Osteoblast (primary cell): Measurements from ENCODE around the gene SUPT6H. TPM values are rescaled to one million over a fixed set of nuclear protein-coding genes. Genes with fewer than 3 reads are reported as not detected.

Source experiments
- DNase-seq: peaks from one replicate; pipeline ENCODE4 v3.0.0; 2011; ENCODE audit warnings: low spot score, mixed read lengths; ENCODE audit not compliant: insufficient read length; ENCODE audit errors: missing footprints
- H2AFZ ChIP-seq: 2 replicates; pipeline ENCODE4 v1.6.0; 2011; ENCODE audit warnings: mild to moderate bottlenecking, low read length
- H3K27ac ChIP-seq: 2 replicates; pipeline ENCODE4 v1.5.1; 2011; ENCODE audit warnings: mild to moderate bottlenecking, low read depth, low read length, moderate library complexity
- H3K27me3 ChIP-seq: 2 replicates; pipeline ENCODE4 v1.6.0; 2012; ENCODE audit warnings: mild to moderate bottlenecking, control low read depth, inconsistent platforms, low read length, moderate library complexity; ENCODE audit not compliant: insufficient read depth
- H3K36me3 ChIP-seq: 2 replicates; pipeline ENCODE4 v1.5.1; 2011; ENCODE audit warnings: mild to moderate bottlenecking, low read length, control low read depth, moderate library complexity; ENCODE audit not compliant: insufficient read depth
- H3K4me1 ChIP-seq: 2 replicates; pipeline ENCODE4 v1.5.1; 2011; ENCODE audit warnings: mild to moderate bottlenecking, low read length, control low read depth, moderate library complexity; ENCODE audit not compliant: insufficient read depth
- H3K4me2 ChIP-seq: 2 replicates; pipeline ENCODE4 v1.6.0; 2011; ENCODE audit warnings: mild to moderate bottlenecking, low read length; ENCODE audit not compliant: insufficient read depth
- H3K4me3 ChIP-seq: fragments of 200-600 bp; sonication (generic); 3 replicates; pipeline ENCODE4 v1.5.1; 2012; ENCODE audit warnings: mild to moderate bottlenecking, low read length, inconsistent platforms; ENCODE audit not compliant: insufficient read depth
- H3K79me2 ChIP-seq: 2 replicates; pipeline ENCODE4 v1.6.0; 2012; ENCODE audit warnings: mild to moderate bottlenecking, low read length, control low read depth, inconsistent platforms; ENCODE audit not compliant: insufficient read depth
- H3K9me3 ChIP-seq: 2 replicates; pipeline ENCODE4 v1.5.1; 2011; ENCODE audit warnings: low read depth, low read length, control low read depth
- H4K20me1 ChIP-seq: 2 replicates; pipeline ENCODE4 v1.6.0; 2012; ENCODE audit warnings: mild to moderate bottlenecking, low read length, control low read depth; ENCODE audit not compliant: insufficient read depth
- total RNA-seq: library from RNA; depleted of rRNA; stranded (reverse); fragments of >200 nt; gene quantifications from 2 replicates; pipeline ENCODE4 v1.2.3, GENCODE V29; 2012
- TF ChIP-seq, protein P1 (sequence below): IDR thresholded peaks from 2 replicates; pipeline ENCODE4 v1.5.1; 2011; ENCODE audit warnings: mild to moderate bottlenecking, low read depth, low read length, moderate library complexity; ENCODE audit errors: extremely low read depth

SUPT6H gene
- total RNA-seq, 1 donor, result 47.4 TPM

DNA sequence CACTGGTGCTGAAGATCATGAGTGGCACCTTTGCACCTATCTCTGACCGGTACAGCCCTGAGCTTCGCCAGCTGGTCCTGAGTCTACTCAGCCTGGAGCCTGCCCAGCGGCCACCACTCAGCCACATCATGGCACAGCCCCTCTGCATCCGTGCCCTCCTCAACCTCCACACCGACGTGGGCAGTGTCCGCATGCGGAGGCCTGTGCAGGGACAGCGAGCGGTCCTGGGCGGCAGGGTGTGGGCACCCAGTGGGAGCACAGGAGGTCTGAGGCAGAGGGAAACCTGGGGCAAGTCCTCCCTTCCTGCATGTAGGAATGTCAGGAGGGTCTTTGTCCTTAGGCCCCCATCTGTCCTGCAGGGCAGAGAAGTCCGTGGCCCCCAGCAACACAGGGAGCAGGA, 75.3 kb downstream of the SUPT6H start:
- H3K4me3 ChIP-seq, result no peak overlapping the region
- H3K27ac ChIP-seq, result no peak overlapping the region
- H3K4me1 ChIP-seq, result no peaks in the 10 kb centered on the region
- no peaks in the 10 kb centered on the region for H3K36me3 ChIP-seq
- H2AFZ ChIP-seq, result no peak overlapping the region
- TF ChIP-seq, protein P1, sequence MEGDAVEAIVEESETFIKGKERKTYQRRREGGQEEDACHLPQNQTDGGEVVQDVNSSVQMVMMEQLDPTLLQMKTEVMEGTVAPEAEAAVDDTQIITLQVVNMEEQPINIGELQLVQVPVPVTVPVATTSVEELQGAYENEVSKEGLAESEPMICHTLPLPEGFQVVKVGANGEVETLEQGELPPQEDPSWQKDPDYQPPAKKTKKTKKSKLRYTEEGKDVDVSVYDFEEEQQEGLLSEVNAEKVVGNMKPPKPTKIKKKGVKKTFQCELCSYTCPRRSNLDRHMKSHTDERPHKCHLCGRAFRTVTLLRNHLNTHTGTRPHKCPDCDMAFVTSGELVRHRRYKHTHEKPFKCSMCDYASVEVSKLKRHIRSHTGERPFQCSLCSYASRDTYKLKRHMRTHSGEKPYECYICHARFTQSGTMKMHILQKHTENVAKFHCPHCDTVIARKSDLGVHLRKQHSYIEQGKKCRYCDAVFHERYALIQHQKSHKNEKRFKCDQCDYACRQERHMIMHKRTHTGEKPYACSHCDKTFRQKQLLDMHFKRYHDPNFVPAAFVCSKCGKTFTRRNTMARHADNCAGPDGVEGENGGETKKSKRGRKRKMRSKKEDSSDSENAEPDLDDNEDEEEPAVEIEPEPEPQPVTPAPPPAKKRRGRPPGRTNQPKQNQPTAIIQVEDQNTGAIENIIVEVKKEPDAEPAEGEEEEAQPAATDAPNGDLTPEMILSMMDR, result no peak
- H3K79me2 ChIP-seq, result no peaks in the 10 kb centered on the region
- no peaks in the 10 kb centered on the region for H3K9me3 ChIP-seq
- no peaks in the 10 kb centered on the region for H3K27me3 ChIP-seq
- peak; percentile 47 for DNase-seq
- no peak overlapping the region for H3K4me2 ChIP-seq
- no peaks in the 10 kb centered on the region for H4K20me1 ChIP-seq

DNA sequence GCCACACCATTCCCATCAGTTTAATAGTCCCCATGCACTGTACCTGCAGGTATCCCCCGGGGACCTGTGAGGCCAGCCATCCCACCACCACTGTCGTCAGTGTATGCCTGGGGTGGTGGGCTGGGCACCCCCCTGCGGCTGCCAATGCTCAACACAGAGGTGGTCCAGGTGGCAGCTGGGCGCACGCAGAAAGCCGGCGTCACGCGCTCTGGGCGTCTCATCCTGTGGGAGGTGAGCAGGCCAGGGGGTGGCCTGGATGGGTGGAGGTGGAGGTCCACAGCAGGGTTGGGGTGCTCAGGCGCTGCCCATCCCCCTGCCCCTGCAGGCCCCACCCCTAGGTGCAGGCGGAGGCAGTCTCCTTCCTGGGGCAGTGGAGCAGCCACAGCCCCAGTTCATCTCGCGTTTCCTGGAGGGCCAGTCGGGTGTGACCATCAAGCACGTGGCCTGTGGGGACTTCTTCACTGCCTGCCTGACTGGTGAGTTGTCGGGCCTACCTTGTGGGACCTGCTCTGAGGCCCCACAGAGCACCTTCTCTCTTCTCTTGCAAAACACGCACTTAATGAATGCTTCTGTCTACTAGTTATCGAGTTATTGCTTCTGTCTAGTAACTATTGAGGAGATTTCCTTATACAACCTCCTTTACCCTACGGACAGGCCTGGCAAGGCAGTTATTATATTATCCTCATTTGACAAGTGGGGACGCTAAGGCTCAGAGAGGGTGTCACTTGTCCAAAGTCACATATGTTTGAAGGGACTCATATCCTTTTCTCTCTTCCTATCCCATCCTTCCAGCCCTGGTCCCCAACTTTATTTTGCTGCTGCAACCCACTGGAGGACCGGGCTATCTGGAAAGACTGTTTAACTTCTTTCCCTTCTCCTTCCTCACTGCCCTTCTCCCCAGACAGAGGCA, 76.0 kb downstream of the SUPT6H start:
- Histone ChIP-seq H3K36me3 (no peaks in the 10 kb centered on the region), H3K79me2 (no peaks in the 10 kb centered on the region), H3K9me3 (no peaks in the 10 kb centered on the region), H4K20me1 (no peaks in the 10 kb centered on the region), H3K4me2 (no peak overlapping the region), H3K27ac (no peak overlapping the region), H3K27me3 (no peaks in the 10 kb centered on the region), H2AFZ (no peak overlapping the region), H3K4me1 (peaks cover 7% of the 10 kb centered on the region), H3K4me3 (no peak overlapping the region)
- TF ChIP-seq, protein P1, result no peak
- DNase-seq, result peak; percentile 37

DNA sequence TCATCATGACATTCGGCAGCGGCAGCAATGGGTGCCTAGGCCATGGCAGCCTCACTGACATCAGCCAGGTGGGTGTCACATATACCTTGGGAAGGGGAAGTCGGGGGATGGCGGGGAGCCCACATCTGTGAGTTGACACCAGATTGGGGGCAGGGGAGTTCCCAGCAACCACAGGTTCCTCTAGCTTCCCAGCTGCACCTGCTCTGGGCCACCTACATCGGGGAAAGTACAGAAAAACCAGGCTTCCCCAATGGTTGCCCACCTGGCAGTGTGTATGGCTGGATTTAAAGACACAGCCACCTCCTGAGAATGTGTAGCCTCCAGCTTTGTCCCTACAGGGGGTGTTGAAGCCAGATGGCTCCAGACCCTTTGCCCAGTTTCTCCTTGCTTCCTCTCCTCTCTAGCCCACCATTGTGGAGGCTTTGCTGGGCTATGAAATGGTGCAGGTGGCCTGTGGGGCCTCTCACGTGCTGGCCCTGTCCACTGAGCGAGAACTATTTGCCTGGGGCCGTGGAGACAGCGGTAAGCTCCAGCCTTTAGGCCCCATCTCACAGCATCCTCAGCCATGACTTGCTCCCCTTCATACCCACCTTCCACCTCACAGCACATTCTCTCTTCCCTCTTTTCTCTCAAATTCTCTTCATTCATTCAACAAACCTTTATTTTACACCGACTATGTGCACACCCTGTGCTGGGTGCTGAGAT, 76.8 kb downstream of the SUPT6H start:
- H4K20me1 ChIP-seq, result no peaks in the 10 kb centered on the region
- H3K27ac ChIP-seq, result no peak overlapping the region
- no peaks in the 10 kb centered on the region for H3K79me2 ChIP-seq
- H2AFZ ChIP-seq, result no peak overlapping the region
- DNase-seq, result peak; percentile 58
- no peak overlapping the region for H3K4me2 ChIP-seq
- no peak overlapping the region for H3K4me3 ChIP-seq
- H3K27me3 ChIP-seq, result no peaks in the 10 kb centered on the region
- no peaks in the 10 kb centered on the region for H3K9me3 ChIP-seq
- no peaks in the 10 kb centered on the region for H3K36me3 ChIP-seq
- peaks cover 9% of the 10 kb centered on the region for H3K4me1 ChIP-seq
- TF ChIP-seq, protein P1, result no peak
